GM23338 (cell line): ENCODE measurements around the gene IFNL1. TPM values are rescaled to one million over a fixed set of nuclear protein-coding genes. Genes with fewer than 3 reads are reported as not detected.
A peak's percentile ranks its signal among the peaks of the same experiment; 100 is the strongest.

Experiments used
- ATAC-seq: fragments of 200-7000 bp; cut with Tn5 transposase; 3 replicates; pipeline ENCODE4 v1.9.1; 2020
- DNase-seq: peaks from one replicate; pipeline ENCODE4 v3.0.0-alpha.2; 2015; ENCODE audit warnings: low spot score
- H2AFZ ChIP-seq: fragments of 200-600 bp; sonication (generic); 2 replicates; pipeline ENCODE4 v1.8.0; 2016; ENCODE audit warnings: antibody characterized with exemption, mild to moderate bottlenecking, moderate library complexity
- H3F3A ChIP-seq: fragments of 200-600 bp; sonication (generic); replicated peaks from 2 replicates; pipeline ENCODE4 v1.8.0; 2017; ENCODE audit warnings: antibody characterized with exemption, mixed run types, low read depth
- H3K27ac ChIP-seq: fragments of 200-600 bp; sonication (generic); 2 replicates; pipeline ENCODE4 v1.6.1; 2016; ENCODE audit warnings: low read depth
- H3K27me3 ChIP-seq: fragments of 200-600 bp; sonication (generic); 2 replicates; pipeline ENCODE4 v1.8.0; 2016; ENCODE audit warnings: mild to moderate bottlenecking, mixed run types, moderate library complexity; ENCODE audit not compliant: insufficient read depth
- H3K36me3 ChIP-seq: fragments of 200-600 bp; sonication (generic); 2 replicates; pipeline ENCODE4 v1.8.0; 2016; ENCODE audit warnings: mild to moderate bottlenecking; ENCODE audit not compliant: insufficient read depth
- H3K4me1 ChIP-seq: fragments of 200-600 bp; sonication (generic); 2 replicates; pipeline ENCODE4 v1.8.0; 2016; ENCODE audit warnings: mild to moderate bottlenecking, moderate library complexity; ENCODE audit not compliant: insufficient read depth
- H3K4me2 ChIP-seq: fragments of 200-600 bp; sonication (generic); 2 replicates; pipeline ENCODE4 v1.7.1; 2017; ENCODE audit warnings: mixed run types
- H3K4me3 ChIP-seq: fragments of 200-600 bp; sonication (generic); 2 replicates; pipeline ENCODE4 v1.6.1; 2016; ENCODE audit warnings: mixed run types
- H3K79me2 ChIP-seq: fragments of 200-600 bp; sonication (generic); replicated peaks from 2 replicates; pipeline ENCODE4 v1.8.0; 2017; ENCODE audit warnings: mild to moderate bottlenecking; ENCODE audit not compliant: insufficient read depth
- H3K9me2 ChIP-seq: fragments of 200-600 bp; sonication (generic); 2 replicates; pipeline ENCODE4 v1.8.0; 2017; ENCODE audit not compliant: insufficient read depth
- H4K20me1 ChIP-seq: fragments of 200-600 bp; sonication (generic); replicated peaks from 2 replicates; pipeline ENCODE4 v1.8.0; 2017; ENCODE audit warnings: mild to moderate bottlenecking; ENCODE audit not compliant: insufficient read depth
- H3K27ac Mint-ChIP-seq: 2 replicates; pipeline ENCODE4 v1.8.0; 2020; ENCODE audit warnings: inconsistent platforms, mild to moderate bottlenecking, moderate library complexity, mixed read lengths
- H3K27me3 Mint-ChIP-seq: 3 replicates; pipeline ENCODE4 v1.8.0; 2022; ENCODE audit warnings: low read depth, mild to moderate bottlenecking, moderate library complexity, mixed read lengths, inconsistent platforms; ENCODE audit not compliant: insufficient read depth, poor library complexity
- H3K36me3 Mint-ChIP-seq: 3 replicates; pipeline ENCODE4 v1.8.0; 2021; ENCODE audit warnings: low read depth, mild to moderate bottlenecking, inconsistent platforms, moderate library complexity, mixed read lengths
- H3K4me1 Mint-ChIP-seq: 3 replicates; pipeline ENCODE4 v1.8.0; 2020; ENCODE audit warnings: mild to moderate bottlenecking, inconsistent platforms, mixed read lengths
- H3K4me3 Mint-ChIP-seq: 3 replicates; pipeline ENCODE4 v1.8.0; 2021; ENCODE audit warnings: moderate library complexity, mild to moderate bottlenecking, inconsistent platforms, mixed read lengths
- H3K9me3 Mint-ChIP-seq: 3 replicates; pipeline ENCODE4 v1.8.0; 2020; ENCODE audit warnings: moderate library complexity, mild to moderate bottlenecking, inconsistent platforms, mixed read lengths
- CREB1 ChIP-seq: fragments of 250-450 bp; sonication (Bioruptor Pico); IDR thresholded peaks from 2 replicates; pipeline ENCODE4 v1.5.0; 2020; ENCODE audit warnings: low read depth, mild to moderate bottlenecking, moderate library complexity
- EZH2phosphoT487 ChIP-seq: fragments of 200-600 bp; sonication (generic); IDR thresholded peaks from one replicate; pipeline ENCODE4 v1.8.1; 2018; ENCODE audit warnings: antibody characterized with exemption; ENCODE audit not compliant: unreplicated experiment
- NANOG ChIP-seq: IDR thresholded peaks from 2 replicates; pipeline ENCODE4 v1.6.1; 2016; ENCODE audit warnings: antibody characterized with exemption, borderline replicate concordance
- STAT1 ChIP-seq: IDR thresholded peaks from one replicate; pipeline ENCODE4 v1.6.1; 2016; ENCODE audit warnings: antibody characterized with exemption; ENCODE audit not compliant: unreplicated experiment
- ZNF331 ChIP-seq: fragments of 250-450 bp; sonication (Bioruptor Pico); IDR thresholded peaks from 2 replicates; pipeline ENCODE4 v1.5.0; 2020; ENCODE audit warnings: low read depth, mild to moderate bottlenecking, moderate library complexity
- polyA plus RNA-seq: library from polyadenylated mRNA; unstranded; fragments of >200 nt; fragmentation: Nextera tagmentation; extraction: Ambion mirVana; gene quantifications from 2 replicates; pipeline ENCODE4 v1.2.1, GENCODE V29; 2016
- total RNA-seq: library from RNA; depleted of rRNA; stranded (reverse); fragments of >200 nt; shearing (Covaris generic); gene quantifications from 2 replicates; pipeline ENCODE4 v1.2.3, GENCODE V29; 2014
- TF ChIP-seq, protein P1 (sequence below), 2 experiments: fragments of 200-600 bp in 1 of 2; sonication (generic) in 1 of 2; conservative IDR thresholded peaks; 2 replicates each; pipeline versions ENCODE4 v1.5.1 to v1.6.1; 2016 to 2017; ENCODE audit warnings: antibody characterized with exemption in 2 of 2, low read depth in 2 of 2, mild to moderate bottlenecking in 2 of 2, moderate library complexity in 1 of 2
- TF ChIP-seq, protein P2 (sequence below): IDR thresholded peaks from one replicate; pipeline ENCODE4 v1.6.1; 2018; ENCODE audit warnings: antibody characterized with exemption; ENCODE audit not compliant: unreplicated experiment

Gene IFNL1
- total and polyA plus RNA-seq, 2 experiments from 2014 or later, result not detected

DNA sequence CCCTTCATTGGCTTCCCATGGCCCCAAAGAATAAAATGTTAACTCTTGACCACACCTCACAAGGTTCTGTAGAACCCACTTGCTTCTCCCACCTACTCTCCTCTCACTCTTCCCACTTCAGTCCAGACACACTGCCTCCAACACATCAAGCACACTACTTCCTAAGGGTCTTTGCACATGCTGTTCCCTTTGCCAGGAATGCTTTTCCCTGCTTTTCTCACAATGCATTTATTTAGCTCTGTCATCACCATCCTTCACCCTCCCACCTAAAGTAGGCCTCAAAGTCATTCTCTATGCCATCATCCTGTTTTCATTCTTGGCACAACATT, 7.9 kb downstream of the IFNL1 start (continued):
- TF ChIP-seq STAT1, result no peak
- TF ChIP-seq NANOG, result no peak
- TF ChIP-seq CREB1 (CRISPR knock-in tag), result no peak
- TF ChIP-seq, protein P1, sequence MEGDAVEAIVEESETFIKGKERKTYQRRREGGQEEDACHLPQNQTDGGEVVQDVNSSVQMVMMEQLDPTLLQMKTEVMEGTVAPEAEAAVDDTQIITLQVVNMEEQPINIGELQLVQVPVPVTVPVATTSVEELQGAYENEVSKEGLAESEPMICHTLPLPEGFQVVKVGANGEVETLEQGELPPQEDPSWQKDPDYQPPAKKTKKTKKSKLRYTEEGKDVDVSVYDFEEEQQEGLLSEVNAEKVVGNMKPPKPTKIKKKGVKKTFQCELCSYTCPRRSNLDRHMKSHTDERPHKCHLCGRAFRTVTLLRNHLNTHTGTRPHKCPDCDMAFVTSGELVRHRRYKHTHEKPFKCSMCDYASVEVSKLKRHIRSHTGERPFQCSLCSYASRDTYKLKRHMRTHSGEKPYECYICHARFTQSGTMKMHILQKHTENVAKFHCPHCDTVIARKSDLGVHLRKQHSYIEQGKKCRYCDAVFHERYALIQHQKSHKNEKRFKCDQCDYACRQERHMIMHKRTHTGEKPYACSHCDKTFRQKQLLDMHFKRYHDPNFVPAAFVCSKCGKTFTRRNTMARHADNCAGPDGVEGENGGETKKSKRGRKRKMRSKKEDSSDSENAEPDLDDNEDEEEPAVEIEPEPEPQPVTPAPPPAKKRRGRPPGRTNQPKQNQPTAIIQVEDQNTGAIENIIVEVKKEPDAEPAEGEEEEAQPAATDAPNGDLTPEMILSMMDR (conservative IDR thresholded peaks at IDR 0.05; ENCODE audit: low read depth in 2 of 2), result no peak
- TF ChIP-seq, protein P2, sequence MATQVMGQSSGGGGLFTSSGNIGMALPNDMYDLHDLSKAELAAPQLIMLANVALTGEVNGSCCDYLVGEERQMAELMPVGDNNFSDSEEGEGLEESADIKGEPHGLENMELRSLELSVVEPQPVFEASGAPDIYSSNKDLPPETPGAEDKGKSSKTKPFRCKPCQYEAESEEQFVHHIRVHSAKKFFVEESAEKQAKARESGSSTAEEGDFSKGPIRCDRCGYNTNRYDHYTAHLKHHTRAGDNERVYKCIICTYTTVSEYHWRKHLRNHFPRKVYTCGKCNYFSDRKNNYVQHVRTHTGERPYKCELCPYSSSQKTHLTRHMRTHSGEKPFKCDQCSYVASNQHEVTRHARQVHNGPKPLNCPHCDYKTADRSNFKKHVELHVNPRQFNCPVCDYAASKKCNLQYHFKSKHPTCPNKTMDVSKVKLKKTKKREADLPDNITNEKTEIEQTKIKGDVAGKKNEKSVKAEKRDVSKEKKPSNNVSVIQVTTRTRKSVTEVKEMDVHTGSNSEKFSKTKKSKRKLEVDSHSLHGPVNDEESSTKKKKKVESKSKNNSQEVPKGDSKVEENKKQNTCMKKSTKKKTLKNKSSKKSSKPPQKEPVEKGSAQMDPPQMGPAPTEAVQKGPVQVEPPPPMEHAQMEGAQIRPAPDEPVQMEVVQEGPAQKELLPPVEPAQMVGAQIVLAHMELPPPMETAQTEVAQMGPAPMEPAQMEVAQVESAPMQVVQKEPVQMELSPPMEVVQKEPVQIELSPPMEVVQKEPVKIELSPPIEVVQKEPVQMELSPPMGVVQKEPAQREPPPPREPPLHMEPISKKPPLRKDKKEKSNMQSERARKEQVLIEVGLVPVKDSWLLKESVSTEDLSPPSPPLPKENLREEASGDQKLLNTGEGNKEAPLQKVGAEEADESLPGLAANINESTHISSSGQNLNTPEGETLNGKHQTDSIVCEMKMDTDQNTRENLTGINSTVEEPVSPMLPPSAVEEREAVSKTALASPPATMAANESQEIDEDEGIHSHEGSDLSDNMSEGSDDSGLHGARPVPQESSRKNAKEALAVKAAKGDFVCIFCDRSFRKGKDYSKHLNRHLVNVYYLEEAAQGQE, result no peak

DNA sequence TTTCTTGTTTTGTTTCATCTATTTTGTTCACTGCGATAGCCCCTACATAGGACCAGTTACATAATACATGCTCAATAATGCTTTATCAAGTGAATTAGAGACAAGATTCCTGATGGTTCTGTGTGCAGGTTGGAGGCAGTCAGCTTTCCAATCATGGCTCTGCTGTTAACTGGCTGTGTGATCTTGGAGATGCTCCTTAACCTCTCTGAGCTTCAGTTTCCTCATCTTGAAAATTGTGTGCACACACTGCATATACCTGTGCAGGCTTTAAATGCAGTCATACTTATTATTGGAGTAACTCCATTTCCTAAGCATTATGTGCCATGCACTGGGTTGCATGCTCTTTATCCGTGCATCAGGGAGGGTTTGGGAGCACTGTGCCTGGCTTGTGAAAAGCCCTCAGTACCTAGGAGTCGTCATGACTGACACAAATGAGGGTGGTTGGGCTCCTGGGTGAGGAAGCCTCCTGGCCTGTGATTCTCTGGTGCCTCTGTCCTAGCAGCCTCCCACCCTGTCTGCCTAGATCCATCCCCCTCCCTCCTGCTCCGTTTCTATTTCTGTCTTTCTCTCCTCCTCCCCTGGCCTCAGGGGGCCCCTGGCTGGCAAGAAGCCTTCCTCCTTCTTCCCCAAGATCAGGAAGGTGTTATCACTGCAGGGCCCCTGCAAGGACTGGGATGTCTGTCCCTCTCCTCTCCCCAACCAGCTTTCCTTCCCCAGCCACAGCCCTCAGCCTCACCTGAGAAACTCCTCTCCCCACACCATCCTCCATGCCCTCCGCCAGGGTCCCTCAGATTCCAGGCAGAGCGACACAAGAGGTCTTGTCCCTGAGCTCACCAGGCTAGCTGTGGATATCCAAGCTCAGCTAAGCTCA, 8.7 kb downstream of the IFNL1 start:
- no peaks in the 10 kb centered on the region; the same call in 2 of the 3 replicates for H3K36me3 Mint-ChIP-seq
- Histone ChIP-seq H3K4me3 (peak overlapping the region; percentile 43), H3K4me1 (peaks cover 28% of the 10 kb centered on the region), H3K36me3 (no peaks in the 10 kb centered on the region), H2AFZ (peak overlapping the region; percentile 63), H3F3A (peaks cover 11% of the 10 kb centered on the region), H3K27me3 (peaks cover 23% of the 10 kb centered on the region), H3K79me2 (no peaks in the 10 kb centered on the region), H4K20me1 (peaks cover 6% of the 10 kb centered on the region; the same call in 1 of the 2 replicates), H3K4me2 (peak overlapping the region; percentile 67), H3K9me2 (no peaks in the 10 kb centered on the region), H3K27ac (no peak overlapping the region)
- TF ChIP-seq, protein P2, result no peak
- TF ChIP-seq EZH2phosphoT487 (no peak), ZNF331 (CRISPR knock-in tag) (no peak)
- peak; percentile 58 for DNase-seq
- peak; percentile 1; the same call in 1 of the 3 replicates for ATAC-seq
- peaks cover 35% of the 10 kb centered on the region for H3K4me1 Mint-ChIP-seq
- peak overlapping the region; percentile 45 for H3K4me3 Mint-ChIP-seq
- H3K27me3 Mint-ChIP-seq, result peaks cover 29% of the 10 kb centered on the region
- no peaks in the 10 kb centered on the region for H3K9me3 Mint-ChIP-seq
- H3K27ac Mint-ChIP-seq, result no peak overlapping the region
